Endothelial cell of umbilical vein (primary cell): ENCODE measurements around the gene ARMH1. TPM values are rescaled to one million over a fixed set of nuclear protein-coding genes. Genes with fewer than 3 reads are reported as not detected.

ENCODE experiments used
- BruUV-seq: library from RNA; stranded (reverse); fragments of 400-500 nt; replicated peaks from 2 replicates; lab custom pipeline; 2021; lab: Mats Ljungman, UMichigan
- CTCF ChIA-PET: fragments of 300-600, 350-600 bp; sonication (Branson Sonifier 250); formaldehyde crosslinking; loops from one replicate; lab custom pipeline; 2021; ENCODE audit warnings: antibody characterized with exemption, inconsistent platforms; lab: Charles Lee
- POLR2A ChIA-PET: fragments of 300-600, 350-600 bp; sonication (Branson Sonifier 250); formaldehyde crosslinking; loops from one replicate; lab custom pipeline; 2021; ENCODE audit warnings: antibody characterized with exemption, inconsistent platforms; lab: Charles Lee
- DNase-seq: peaks from one replicate; pipeline ENCODE4 v3.0.0-alpha.2; 2011; ENCODE audit warnings: low read depth, low spot score
- FAIRE-seq: peaks from 2 replicates; lab custom pipeline; 2011; peaks lifted over from hg19 to GRCh38; lab: Jason Lieb, UNC
- H2AFZ ChIP-seq: 2 replicates; pipeline ENCODE4 v1.6.0; 2012; ENCODE audit warnings: low read depth, low read length, control low read depth, inconsistent platforms
- H3K27ac ChIP-seq: 2 replicates; pipeline ENCODE4 v1.5.1; 2011; ENCODE audit warnings: low read depth, mild to moderate bottlenecking, control low read depth, low read length, moderate library complexity; ENCODE audit not compliant: insufficient read depth
- H3K27me3 ChIP-seq, 2 experiments: 2 replicates each; pipeline versions ENCODE4 v1.6.0 to v1.6.1; 2011; ENCODE audit warnings: low read length in 2 of 2, mixed read lengths in 1 of 2; ENCODE audit not compliant: control insufficient read depth in 2 of 2, insufficient read depth in 2 of 2
- H3K36me3 ChIP-seq, 2 experiments: 2 replicates in 1 of 2; 3 replicates in 1 of 2; pipeline ENCODE4 v1.5.1; 2011; ENCODE audit warnings: low read length in 2 of 2, mild to moderate bottlenecking in 1 of 2, moderate library complexity in 1 of 2; ENCODE audit not compliant: control insufficient read depth in 2 of 2, insufficient read depth in 2 of 2; ENCODE audit errors: extremely low read depth in 1 of 2
- H3K4me1 ChIP-seq: 3 replicates; pipeline ENCODE4 v1.5.1; 2011; ENCODE audit warnings: mild to moderate bottlenecking, low read length; ENCODE audit not compliant: control insufficient read depth, insufficient read depth; ENCODE audit errors: extremely low read depth
- H3K4me2 ChIP-seq: 2 replicates; pipeline ENCODE4 v1.6.1; 2011; ENCODE audit warnings: low read length, control low read depth, mixed read lengths; ENCODE audit not compliant: insufficient read depth
- H3K4me3 ChIP-seq, 3 experiments: fragments of 200-600 bp in 1 of 3; sonication (generic), shearing (Covaris generic) in 1 of 3; replicated peaks in 1 of 3; 2 replicates each; pipeline ENCODE4 v1.5.1; 2011 to 2016; ENCODE audit warnings: control low read depth in 3 of 3, low read length in 3 of 3, mild to moderate bottlenecking in 2 of 3, inconsistent platforms in 1 of 3, low read depth in 1 of 3, moderate library complexity in 1 of 3; ENCODE audit not compliant: insufficient read depth in 1 of 3
- H3K79me2 ChIP-seq: 2 replicates; pipeline ENCODE4 v1.6.0; 2012; ENCODE audit warnings: low read length, inconsistent platforms; ENCODE audit not compliant: control insufficient read depth, insufficient read depth
- H3K9ac ChIP-seq: replicated peaks from 2 replicates; pipeline ENCODE3; 2011; ENCODE audit warnings: low read length, control low read depth; ENCODE audit not compliant: insufficient read depth; ENCODE audit errors: extremely low read depth
- H3K9me1 ChIP-seq: replicated peaks from 3 replicates; pipeline ENCODE4 v1.6.0; 2011; ENCODE audit warnings: mild to moderate bottlenecking, low read length; ENCODE audit not compliant: control insufficient read depth, insufficient read depth; ENCODE audit errors: extremely low read depth
- H3K9me3 ChIP-seq: replicated peaks from 2 replicates; pipeline ENCODE4 v1.5.1; 2012; ENCODE audit warnings: low read length, inconsistent platforms; ENCODE audit not compliant: control insufficient read depth, insufficient read depth
- H4K20me1 ChIP-seq: replicated peaks from 2 replicates; pipeline ENCODE3; 2011; ENCODE audit warnings: mild to moderate bottlenecking, low read length; ENCODE audit not compliant: control insufficient read depth, insufficient read depth; ENCODE audit errors: extremely low read depth
- EZH2 ChIP-seq: IDR thresholded peaks from 2 replicates; pipeline ENCODE4 v1.6.1; 2012; ENCODE audit warnings: borderline replicate concordance, low read depth, mild to moderate bottlenecking, moderate library complexity, low read length, inconsistent platforms; ENCODE audit not compliant: severe bottlenecking
- FOS ChIP-seq: IDR thresholded peaks from 2 replicates; pipeline ENCODE4 v1.6.1; 2011; ENCODE audit warnings: mild to moderate bottlenecking, low read length, moderate library complexity, borderline replicate concordance; ENCODE audit not compliant: insufficient read depth
- GATA2 ChIP-seq: IDR thresholded peaks from 2 replicates; pipeline ENCODE4 v1.7.0; 2011; ENCODE audit warnings: low read depth, mild to moderate bottlenecking, moderate library complexity, mixed read lengths, low read length; ENCODE audit not compliant: insufficient read length, insufficient read depth
- JUN ChIP-seq: IDR thresholded peaks from 2 replicates; pipeline ENCODE4 v1.6.1; 2011; ENCODE audit warnings: borderline replicate concordance, low read depth; ENCODE audit not compliant: insufficient read length, insufficient read depth
- MYC ChIP-seq: IDR thresholded peaks from one replicate; pipeline ENCODE4 v1.6.1; 2011; ENCODE audit warnings: mild to moderate bottlenecking, low read depth, low read length
- POLR2A ChIP-seq: IDR thresholded peaks from 2 replicates; pipeline ENCODE4 v1.6.1; 2012; ENCODE audit warnings: low read depth, mild to moderate bottlenecking, control low read depth, low read length
- POLR2AphosphoS5 ChIP-seq: IDR thresholded peaks from 2 replicates; pipeline ENCODE4 v1.6.1; 2012; ENCODE audit warnings: low read depth, mild to moderate bottlenecking, control low read depth, low read length, moderate library complexity; ENCODE audit not compliant: insufficient read depth
- dilution Hi-C: fragments of 300-500 bp; cut with MboI; formaldehyde crosslinking; loops from one replicate; pipeline ENCODE4 v1.15.0; 2019; ENCODE audit warnings: low sequenced_read_pairs; ENCODE audit not compliant: extremely low pct_ligation_motif_present
- intact Hi-C: fragments of 100-400 bp; cut with micrococcal nuclease; formaldehyde crosslinking; loops from one replicate; pipeline ENCODE4 v1.10.0; 2022
- polyA plus RNA-seq, 4 experiments: library from polyadenylated mRNA; depleted of rRNA in 3 of 4; stranded (reverse) in 3 of 4; unstranded in 1 of 4; fragments of >200 nt; gene quantifications; 2 replicates each; pipeline versions ENCODE4 v1.2.1 to v1.2.3, GENCODE V29; 2011 to 2012; ENCODE audit warnings: missing spikeins in 1 of 4
- total RNA-seq: library from RNA; stranded (reverse); gene quantifications from 2 replicates; pipeline ENCODE4 v1.2.3, GENCODE V29; 2021
- TF ChIP-seq, protein P1 (sequence below): IDR thresholded peaks from 2 replicates; pipeline ENCODE4 v1.6.1; 2011; ENCODE audit not compliant: insufficient read depth, insufficient read length
- TF ChIP-seq, protein P2 (sequence below), 2 donors: IDR thresholded peaks; 1 replicate in 1 of 2; 2 replicates in 1 of 2; pipeline ENCODE4 v1.5.1; 2011; ENCODE audit warnings: low read length in 2 of 2, mild to moderate bottlenecking in 2 of 2, moderate library complexity in 2 of 2, control low read depth in 1 of 2, inconsistent platforms in 1 of 2, low read depth in 1 of 2; ENCODE audit not compliant: insufficient read depth in 1 of 2; ENCODE audit errors: extremely low read depth in 1 of 2

The ARMH1 gene
- total and polyA plus RNA-seq, 2 donors (not counting 3 experiments of a cell fraction or from before 2014, with no cell fraction given): 0.17 TPM; not detected in 1

DNA sequence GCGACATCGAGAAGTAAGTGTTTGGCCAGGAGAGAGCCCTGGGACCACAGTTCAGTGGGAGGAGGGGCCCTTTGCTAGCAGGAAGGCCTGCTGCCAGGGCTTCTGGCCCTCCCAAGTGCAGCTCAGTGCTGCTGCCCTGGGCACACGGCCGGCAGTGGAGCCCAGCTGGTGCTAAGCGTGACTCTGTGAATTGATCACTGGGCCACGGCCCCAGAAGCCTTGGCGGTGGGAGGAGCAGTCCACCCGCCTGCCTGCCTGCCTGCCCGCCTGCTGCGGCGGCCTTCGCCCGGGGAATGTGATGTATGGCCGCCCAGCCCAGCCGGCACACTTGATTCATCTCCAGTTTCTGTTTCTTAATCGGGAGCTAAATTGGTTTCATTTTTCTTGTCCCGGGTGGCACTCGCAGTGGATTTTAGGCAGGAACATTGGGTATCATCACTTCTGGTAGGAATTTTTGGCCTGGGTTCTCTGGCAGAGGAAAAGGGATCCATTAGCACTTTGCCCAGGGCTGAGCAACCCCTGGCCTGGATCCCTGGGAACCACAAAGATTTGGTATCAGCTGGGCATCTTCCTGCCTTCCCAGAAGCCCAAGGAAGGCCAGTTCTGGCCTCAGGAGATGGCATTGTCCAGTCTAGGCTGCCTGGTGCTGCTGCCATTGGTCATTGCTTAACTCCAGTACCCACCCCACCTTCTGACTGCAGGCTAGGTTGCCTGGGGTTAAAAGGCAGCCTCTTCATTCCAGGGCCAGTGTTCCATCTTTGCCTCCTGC lies 28.9 kb upstream of the ARMH1 start:
- Histone ChIP-seq H3K4me2 (no peak overlapping the region), H3K9me1 (no peaks in the 10 kb centered on the region), H3K9me3 (no peaks in the 10 kb centered on the region), H3K27ac (no peak overlapping the region), H3K4me1 (no peaks in the 10 kb centered on the region), H3K79me2 (no peaks in the 10 kb centered on the region), H3K27me3 (no peaks in the 10 kb centered on the region), H3K36me3 (peaks cover 0 to 48% of the 10 kb centered on the region in 2 experiments), H3K4me3 (no peak overlapping the region), H4K20me1 (no peaks in the 10 kb centered on the region), H3K9ac (no peak overlapping the region), H2AFZ (no peak overlapping the region)
- TF ChIP-seq FOS (no peak), EZH2 (no peak), POLR2AphosphoS5 (no peak), POLR2A (no peak), MYC (no peak), GATA2 (no peak), JUN (no peak)
- TF ChIP-seq, protein P1, sequence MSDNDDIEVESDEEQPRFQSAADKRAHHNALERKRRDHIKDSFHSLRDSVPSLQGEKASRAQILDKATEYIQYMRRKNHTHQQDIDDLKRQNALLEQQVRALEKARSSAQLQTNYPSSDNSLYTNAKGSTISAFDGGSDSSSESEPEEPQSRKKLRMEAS: no peak
- TF ChIP-seq, protein P2, sequence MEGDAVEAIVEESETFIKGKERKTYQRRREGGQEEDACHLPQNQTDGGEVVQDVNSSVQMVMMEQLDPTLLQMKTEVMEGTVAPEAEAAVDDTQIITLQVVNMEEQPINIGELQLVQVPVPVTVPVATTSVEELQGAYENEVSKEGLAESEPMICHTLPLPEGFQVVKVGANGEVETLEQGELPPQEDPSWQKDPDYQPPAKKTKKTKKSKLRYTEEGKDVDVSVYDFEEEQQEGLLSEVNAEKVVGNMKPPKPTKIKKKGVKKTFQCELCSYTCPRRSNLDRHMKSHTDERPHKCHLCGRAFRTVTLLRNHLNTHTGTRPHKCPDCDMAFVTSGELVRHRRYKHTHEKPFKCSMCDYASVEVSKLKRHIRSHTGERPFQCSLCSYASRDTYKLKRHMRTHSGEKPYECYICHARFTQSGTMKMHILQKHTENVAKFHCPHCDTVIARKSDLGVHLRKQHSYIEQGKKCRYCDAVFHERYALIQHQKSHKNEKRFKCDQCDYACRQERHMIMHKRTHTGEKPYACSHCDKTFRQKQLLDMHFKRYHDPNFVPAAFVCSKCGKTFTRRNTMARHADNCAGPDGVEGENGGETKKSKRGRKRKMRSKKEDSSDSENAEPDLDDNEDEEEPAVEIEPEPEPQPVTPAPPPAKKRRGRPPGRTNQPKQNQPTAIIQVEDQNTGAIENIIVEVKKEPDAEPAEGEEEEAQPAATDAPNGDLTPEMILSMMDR (IDR thresholded peaks at IDR 0.05; ENCODE audit: extremely low read depth in 1 of 2, insufficient read depth in 1 of 2, low read depth in 1 of 2, low read length in 2 of 2): no peak
- no peak for DNase-seq
- FAIRE-seq: no peak
- BruUV-seq: no TSS peak
- dilution Hi-C loops (no loop called here), intact Hi-C loops (no loop called here)
- ChIA-PET CTCF (interaction anchor here (1.2 kb wide), 1 partner anchor 10 kb away, joined by 3 read pairs; no protein-coding TSS in a partner anchor), POLR2A (no interaction called here)
